H9 (cell line): ENCODE measurements around the gene PDC. TPM values are rescaled to one million over a fixed set of nuclear protein-coding genes. Genes with fewer than 3 reads are reported as not detected.

ENCODE experiments used
- DNase-seq: peaks from one replicate; pipeline ENCODE4 v3.0.0-alpha.2; 2017
- H2AFZ ChIP-seq: one replicate; pipeline ENCODE4 v1.6.1; 2013; ENCODE audit warnings: mild to moderate bottlenecking, low read length, control low read depth, moderate library complexity
- H2AK5ac ChIP-seq: 2 replicates; pipeline ENCODE4 v1.6.1; 2013; ENCODE audit warnings: low read length, control low read depth, mixed read lengths; ENCODE audit not compliant: insufficient read length
- H2BK120ac ChIP-seq: one replicate; pipeline ENCODE4 v1.6.1; 2013; ENCODE audit warnings: low read depth, mild to moderate bottlenecking, low read length, control low read depth, inconsistent platforms; ENCODE audit not compliant: poor library complexity, severe bottlenecking
- H2BK12ac ChIP-seq: 2 replicates; pipeline ENCODE4 v1.6.1; 2013; ENCODE audit warnings: low read length, control low read depth, mixed read lengths, low read depth; ENCODE audit not compliant: insufficient read length
- H2BK15ac ChIP-seq: 2 replicates; pipeline ENCODE4 v1.6.1; 2013; ENCODE audit warnings: low read depth, low read length, control low read depth
- H2BK20ac ChIP-seq: one replicate; pipeline ENCODE4 v1.6.1; 2013; ENCODE audit warnings: low read depth, mild to moderate bottlenecking, low read length, control low read depth, inconsistent platforms; ENCODE audit not compliant: poor library complexity, severe bottlenecking
- H2BK5ac ChIP-seq: 2 replicates; pipeline ENCODE4 v1.6.1; 2013; ENCODE audit warnings: low read length, control low read depth, mixed read lengths; ENCODE audit not compliant: insufficient read length
- H3K14ac ChIP-seq: 2 replicates; pipeline ENCODE4 v1.6.1; 2013; ENCODE audit warnings: low read length, control low read depth; ENCODE audit not compliant: insufficient read depth
- H3K18ac ChIP-seq: 2 replicates; pipeline ENCODE4 v1.6.1; 2013; ENCODE audit warnings: low read depth, mild to moderate bottlenecking, mixed read lengths, low read length, control low read depth; ENCODE audit not compliant: insufficient read length
- H3K23ac ChIP-seq: 2 replicates; pipeline ENCODE4 v1.6.1; 2013; ENCODE audit warnings: low read length, control low read depth, mixed read lengths, low read depth; ENCODE audit not compliant: insufficient read length
- H3K23me2 ChIP-seq: 2 replicates; pipeline ENCODE4 v1.6.1; 2013; ENCODE audit warnings: low read depth, mild to moderate bottlenecking, mixed read lengths, low read length, control low read depth; ENCODE audit not compliant: insufficient read length, poor library complexity, severe bottlenecking
- H3K27ac ChIP-seq: 2 replicates; pipeline ENCODE4 v1.5.1; 2013; ENCODE audit warnings: low read length, control low read depth, mixed read lengths, low read depth; ENCODE audit not compliant: insufficient read length
- H3K27me3 ChIP-seq: 2 replicates; pipeline ENCODE4 v1.6.1; 2013; ENCODE audit warnings: low read length, control low read depth, inconsistent platforms; ENCODE audit not compliant: insufficient read depth
- H3K4ac ChIP-seq: 2 replicates; pipeline ENCODE4 v1.6.1; 2013; ENCODE audit warnings: low read depth, mild to moderate bottlenecking, control low read depth, inconsistent platforms, low read length, moderate library complexity
- H3K4me1 ChIP-seq: 2 replicates; pipeline ENCODE4 v1.6.1; 2013; ENCODE audit warnings: low read length, control low read depth, inconsistent platforms; ENCODE audit not compliant: insufficient read depth
- H3K4me2 ChIP-seq: 2 replicates; pipeline ENCODE4 v1.6.1; 2013; ENCODE audit warnings: low read length, control low read depth, mixed read lengths; ENCODE audit not compliant: insufficient read length, insufficient read depth
- H3K56ac ChIP-seq: 2 replicates; pipeline ENCODE4 v1.6.1; 2013; ENCODE audit warnings: low read depth, mild to moderate bottlenecking, mixed read lengths, low read length, control low read depth; ENCODE audit not compliant: insufficient read length
- H3K79me1 ChIP-seq: 2 replicates; pipeline ENCODE4 v1.6.1; 2013; ENCODE audit warnings: low read depth, mild to moderate bottlenecking, moderate library complexity, low read length, control low read depth, inconsistent platforms; ENCODE audit not compliant: insufficient read depth, poor library complexity, severe bottlenecking
- H3K79me2 ChIP-seq: 2 replicates; pipeline ENCODE4 v1.6.1; 2013; ENCODE audit warnings: low read length, control low read depth, inconsistent platforms; ENCODE audit not compliant: insufficient read depth
- H3K9ac ChIP-seq: 2 replicates; pipeline ENCODE4 v1.6.1; 2013; ENCODE audit warnings: low read length, control low read depth, mixed read lengths; ENCODE audit not compliant: insufficient read length; ENCODE audit errors: extremely low read depth
- H3K9me3 ChIP-seq: one replicate; pipeline ENCODE4 v1.6.1; 2013; ENCODE audit warnings: low read depth, low read length, inconsistent platforms; ENCODE audit not compliant: control insufficient read depth
- H3T11ph ChIP-seq: one replicate; pipeline ENCODE4 v1.6.1; 2013; ENCODE audit warnings: mild to moderate bottlenecking, low read length, control low read depth, inconsistent platforms
- H4K20me1 ChIP-seq: one replicate; pipeline ENCODE4 v1.6.1; 2013; ENCODE audit not compliant: control insufficient read depth, insufficient read length, insufficient read depth
- H4K5ac ChIP-seq: 2 replicates; pipeline ENCODE4 v1.6.1; 2013; ENCODE audit warnings: low read depth, mild to moderate bottlenecking, mixed read lengths, low read length, control low read depth; ENCODE audit not compliant: insufficient read length
- H4K8ac ChIP-seq: replicated peaks from 2 replicates; pipeline ENCODE4 v1.6.1; 2013; ENCODE audit warnings: low read length, control low read depth, mixed read lengths, low read depth; ENCODE audit not compliant: insufficient read length
- H4K91ac ChIP-seq: 2 replicates; pipeline ENCODE4 v1.6.1; 2013; ENCODE audit warnings: low read depth, mild to moderate bottlenecking, moderate library complexity, mixed read lengths, low read length, control low read depth; ENCODE audit not compliant: insufficient read length
- H3K27ac Mint-ChIP-seq, 3 experiments: 2 replicates in 2 of 3; 3 replicates in 1 of 3; pipeline ENCODE4 v1.8.0; 2020 to 2021; ENCODE audit warnings: mixed read lengths in 3 of 3, mild to moderate bottlenecking in 1 of 3, moderate library complexity in 1 of 3
- H3K27me3 Mint-ChIP-seq: 2 replicates; pipeline ENCODE4 v1.8.0; 2021; ENCODE audit warnings: low read depth, mild to moderate bottlenecking, moderate library complexity, mixed read lengths
- H3K36me3 Mint-ChIP-seq, 3 experiments: 2 replicates in 2 of 3; 3 replicates in 1 of 3; pipeline ENCODE4 v1.8.0; 2020 to 2021; ENCODE audit warnings: low read depth in 3 of 3, mixed read lengths in 3 of 3; ENCODE audit not compliant: insufficient read depth in 1 of 3
- H3K4me1 Mint-ChIP-seq, 2 experiments: 2 replicates each; pipeline ENCODE4 v1.8.0; 2020; ENCODE audit warnings: mixed read lengths in 2 of 2
- H3K4me3 Mint-ChIP-seq, 2 experiments: 2 replicates in 1 of 2; 3 replicates in 1 of 2; pipeline ENCODE4 v1.8.0; 2020 to 2021; ENCODE audit warnings: mild to moderate bottlenecking in 2 of 2, mixed read lengths in 2 of 2, moderate library complexity in 1 of 2
- H3K9me3 Mint-ChIP-seq, 2 experiments: 2 replicates in 1 of 2; 3 replicates in 1 of 2; pipeline ENCODE4 v1.8.0; 2020; ENCODE audit warnings: mild to moderate bottlenecking in 2 of 2, mixed read lengths in 2 of 2, moderate library complexity in 1 of 2
- CTCF ChIP-seq: fragments of 200-600 bp; sonication (generic); conservative IDR thresholded peaks from 3 replicates; pipeline ENCODE4 v1.8.0; 2021; ENCODE audit warnings: antibody characterized with exemption, mild to moderate bottlenecking
- WGBS: extraction: QIAGEN DNeasy Blood & Tissue Kit; methylation state at CpG from one replicate; pipeline ENCODE4 v1.1.7; 2013; ENCODE audit warnings: missing lambda C conversion rate, low lambda C conversion rate, mixed read lengths; ENCODE audit not compliant: insufficient read length; ENCODE audit errors: extremely low coverage; 5-methylcytosine and 5-hydroxymethylcytosine counted together
- total RNA-seq: library from RNA; stranded (reverse); gene quantifications from 2 replicates; pipeline ENCODE4 v1.2.1, GENCODE V29; 2021

The PDC gene
- total RNA-seq, 1 experiment from 2014 or later = not detected

DNA sequence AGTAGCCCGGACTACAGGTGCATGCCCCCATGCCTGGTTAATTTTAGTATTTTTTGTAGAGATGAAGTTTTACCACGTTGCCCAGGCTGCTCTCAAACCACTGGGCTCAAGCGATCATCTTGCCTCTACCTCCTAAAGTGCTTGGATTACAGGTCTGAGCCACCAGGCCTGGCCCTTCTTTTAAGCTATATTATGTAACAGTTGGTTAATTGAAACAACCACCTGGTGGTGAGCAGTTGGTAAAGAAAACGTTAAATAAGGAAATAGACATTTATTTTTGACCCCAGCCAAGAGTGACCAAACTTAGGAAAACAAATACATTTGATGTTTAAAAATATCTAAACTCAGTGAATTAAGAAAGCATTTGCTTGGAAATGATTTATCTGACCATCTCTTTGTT is 12.1 kb upstream of the PDC start:
- no peak overlapping the region for H3K23ac ChIP-seq
- H3T11ph ChIP-seq = no peak overlapping the region
- Mint-ChIP-seq H3K27me3 (no peaks in the 10 kb centered on the region), H3K27ac (no peak overlapping the region), H3K9me3 (no peaks in the 10 kb centered on the region), H3K4me1 (no peaks in the 10 kb centered on the region), H3K4me3 (no peak overlapping the region), H3K36me3 (no peaks in the 10 kb centered on the region)
- H3K79me1 ChIP-seq = no peaks in the 10 kb centered on the region
- H3K14ac ChIP-seq = no peak overlapping the region
- H3K9me3 ChIP-seq = no peaks in the 10 kb centered on the region
- H4K20me1 ChIP-seq = no peaks in the 10 kb centered on the region
- no peak overlapping the region for H4K8ac ChIP-seq
- no peaks in the 10 kb centered on the region for H3K23me2 ChIP-seq
- TF ChIP-seq CTCF = peak; percentile 42; the same call in 2 of the 3 replicates
- no peak for DNase-seq
- no peak overlapping the region for H4K5ac ChIP-seq
- no peak overlapping the region for H2AFZ ChIP-seq
- no peak overlapping the region for H2BK5ac ChIP-seq
- no peak overlapping the region for H2BK20ac ChIP-seq
- no peak overlapping the region for H3K4ac ChIP-seq
- no peak overlapping the region for H3K9ac ChIP-seq
- no peak overlapping the region for H3K18ac ChIP-seq
- H3K56ac ChIP-seq = no peak overlapping the region
- H4K91ac ChIP-seq = no peak overlapping the region
- WGBS = no CpG with 5 or more reads among the region's 4 CpGs
- no peak overlapping the region for H3K27ac ChIP-seq
- H3K79me2 ChIP-seq = no peaks in the 10 kb centered on the region
- no peak overlapping the region for H2BK15ac ChIP-seq
- no peak overlapping the region for H2BK12ac ChIP-seq
- H3K4me1 ChIP-seq = no peaks in the 10 kb centered on the region
- H2AK5ac ChIP-seq = no peak overlapping the region
- H3K4me2 ChIP-seq = no peak overlapping the region
- no peak overlapping the region for H2BK120ac ChIP-seq
- H3K27me3 ChIP-seq = no peaks in the 10 kb centered on the region
